HepG2 (cell line): ENCODE measurements around the gene RNASE11. TPM values are rescaled to one million over a fixed set of nuclear protein-coding genes. Genes with fewer than 3 reads are reported as not detected.
A peak's percentile ranks its signal among the peaks of the same experiment; 100 is the strongest.

Experiments used
- FOXP4 ChIP-seq: sonication (generic); formaldehyde crosslinking; IDR thresholded peaks from 2 replicates; pipeline ENCODE4 v1.4.0; 2020; ENCODE audit warnings: missing genetic modification reagents
- GMEB2 ChIP-seq: IDR thresholded peaks from 2 replicates; pipeline ENCODE4 v1.6.1; 2016; ENCODE audit warnings: missing biosample characterization, missing genetic modification reagents, low read depth
- HDAC6 ChIP-seq: fragments of 200-600 bp; sonication (generic); IDR thresholded peaks from 2 replicates; pipeline ENCODE4 v1.7.0; 2017; ENCODE audit warnings: mild to moderate bottlenecking, antibody characterized with exemption, low read length, low read depth
- NFIB ChIP-seq: sonication (generic); formaldehyde crosslinking; IDR thresholded peaks from 2 replicates; pipeline ENCODE4 v1.9.0; 2021; ENCODE audit warnings: missing genetic modification reagents, mild to moderate bottlenecking, borderline replicate concordance
- PLSCR1 ChIP-seq: sonication (generic); formaldehyde crosslinking; IDR thresholded peaks from 2 replicates; pipeline ENCODE4 v1.5.0; 2020; ENCODE audit warnings: missing genetic modification reagents, mild to moderate bottlenecking, borderline replicate concordance
- POGK ChIP-seq: sonication (generic); formaldehyde crosslinking; conservative IDR thresholded peaks from 2 replicates; pipeline ENCODE4 v1.8.0; 2022; ENCODE audit warnings: mild to moderate bottlenecking, moderate library complexity, missing genetic modification reagents
- POLR2AphosphoS2 ChIP-seq: IDR thresholded peaks from 2 replicates; pipeline ENCODE4 v1.6.1; 2011; ENCODE audit warnings: low read depth, low read length, improper control_type of control experiment
- RBAK ChIP-seq: sonication (generic); formaldehyde crosslinking; IDR thresholded peaks from 2 replicates; pipeline ENCODE4 v1.5.1; 2020; ENCODE audit warnings: mild to moderate bottlenecking, missing genetic modification reagents
- RBFOX2 ChIP-seq: fragments of 200-400 bp; formaldehyde crosslinking; IDR thresholded peaks from 2 replicates; pipeline ENCODE4 v1.6.1; 2017; ENCODE audit warnings: low read depth, mild to moderate bottlenecking, low read length
- RBM39 ChIP-seq: fragments of 200-400 bp; formaldehyde crosslinking; IDR thresholded peaks from one replicate; pipeline ENCODE4 v1.6.1; 2018; ENCODE audit warnings: antibody characterized with exemption, mild to moderate bottlenecking, low read depth, low read length; ENCODE audit not compliant: poor library complexity, severe bottlenecking
- RXRB ChIP-seq: IDR thresholded peaks from 2 replicates; pipeline ENCODE4 v1.6.1; 2016; ENCODE audit warnings: borderline replicate concordance, missing genetic modification reagents, missing compliant biosample characterization
- SRSF4 ChIP-seq: fragments of 200-400 bp; formaldehyde crosslinking; IDR thresholded peaks from one replicate; pipeline ENCODE4 v1.6.1; 2018; ENCODE audit warnings: mild to moderate bottlenecking, low read depth, low read length, moderate library complexity; ENCODE audit not compliant: poor library complexity, severe bottlenecking
- SSRP1 ChIP-seq: IDR thresholded peaks from 2 replicates; pipeline ENCODE4 v1.6.1; 2016; ENCODE audit warnings: control low read depth
- TOPORS ChIP-seq: sonication (generic); formaldehyde crosslinking; IDR thresholded peaks from 2 replicates; pipeline ENCODE4 v1.8.0; 2023; ENCODE audit warnings: mild to moderate bottlenecking, missing genetic modification reagents
- ZBTB26 ChIP-seq: IDR thresholded peaks from 2 replicates; pipeline ENCODE4 v1.6.1; 2016; ENCODE audit warnings: missing compliant biosample characterization, missing genetic modification reagents, borderline replicate concordance
- ZFP36L1 ChIP-seq: sonication (generic); formaldehyde crosslinking; IDR thresholded peaks from 2 replicates; pipeline ENCODE4 v1.8.0; 2022; ENCODE audit warnings: mild to moderate bottlenecking, missing genetic modification reagents, moderate library complexity
- ZNF33B ChIP-seq: sonication (generic); formaldehyde crosslinking; IDR thresholded peaks from 2 replicates; pipeline ENCODE4 v1.5.1; 2020; ENCODE audit warnings: mild to moderate bottlenecking, missing genetic modification reagents
- ZNF496 ChIP-seq: sonication (generic); formaldehyde crosslinking; IDR thresholded peaks from 2 replicates; pipeline ENCODE4 v1.8.1; 2023; ENCODE audit warnings: mild to moderate bottlenecking, moderate library complexity, missing genetic modification reagents; ENCODE audit not compliant: insufficient replicate concordance
- ZNF570 ChIP-seq: sonication (generic); formaldehyde crosslinking; IDR thresholded peaks from 2 replicates; pipeline ENCODE4 v1.4.0; 2020; ENCODE audit warnings: mild to moderate bottlenecking, missing genetic modification reagents, borderline replicate concordance
- ZNF761 ChIP-seq: sonication (generic); formaldehyde crosslinking; conservative IDR thresholded peaks from 2 replicates; pipeline ENCODE4 v1.4.0; 2020; ENCODE audit warnings: mild to moderate bottlenecking, missing genetic modification reagents
- ZNF777 ChIP-seq: sonication (generic); formaldehyde crosslinking; IDR thresholded peaks from 2 replicates; pipeline ENCODE4 v1.4.0; 2020; ENCODE audit warnings: missing genetic modification reagents
- polyA plus RNA-seq, 8 experiments: library from polyadenylated mRNA; depleted of rRNA in 3 of 8; stranded (reverse) in 7 of 8; unstranded in 1 of 8; fragments of >200 nt; fragmentation: Illumina TruSeq in 4 of 8; extraction: Trizol in 4 of 8; gene quantifications; 2 replicates each; pipeline versions ENCODE4 v1.2.1 to v1.2.3, GENCODE V29; 2011 to 2016; ENCODE audit warnings: low read depth in 4 of 8, missing spikeins in 1 of 8, mixed read lengths in 1 of 8; ENCODE audit not compliant: insufficient read depth in 1 of 8
- total RNA-seq, 5 experiments: library from RNA; depleted of rRNA; stranded (reverse); fragments of >200 nt; fragmentation: Illumina TruSeq; extraction: Trizol; gene quantifications; 2 replicates each; pipeline ENCODE4 v1.2.3, GENCODE V29; 2016; ENCODE audit warnings: low read depth in 1 of 5

RNASE11 gene
- total and polyA plus RNA-seq, 2 of the 13 experiments (the other 11 are each of a cell fraction or from before 2014, with no cell fraction given) = not detected

- TF ChIP-seq POLR2AphosphoS2 (no peak), ZNF496 (CRISPR knock-in tag) (no peak), ZNF570 (CRISPR knock-in tag) (no peak), GMEB2 (CRISPR knock-in tag) (no peak), ZNF761 (CRISPR knock-in tag) (no peak), FOXP4 (CRISPR knock-in tag) (peak; percentile 44; the same call in 1 of the 2 replicates), POGK (CRISPR knock-in tag) (0 out of 2 replicates have a peak, but pooled peaks have one; percentile 40), ZFP36L1 (CRISPR knock-in tag) (no peak), RBM39 (no peak), ZNF33B (CRISPR knock-in tag) (0 out of 2 replicates have a peak, but pooled peaks have one; percentile 22), RBFOX2 (no peak), ZNF777 (CRISPR knock-in tag) (0 out of 2 replicates have a peak, but pooled peaks have one; percentile 30), HDAC6 (no peak), SRSF4 (no peak), SSRP1 (CRISPR knock-in tag) (no peak), RXRB (CRISPR knock-in tag) (peak; percentile 63), TOPORS (no peak), RBAK (CRISPR knock-in tag) (0 out of 2 replicates have a peak, but pooled peaks have one; percentile 49), NFIB (CRISPR knock-in tag) (no peak), ZBTB26 (CRISPR knock-in tag) (no peak), PLSCR1 (no peak)
Observed at GRCh38 chr14:20606190-20606901, 18.5 kb upstream of the RNASE11 start (continued).
